Keratinocyte (primary cell): ENCODE results near the gene MMP12. TPM values are rescaled to one million over a fixed set of nuclear protein-coding genes. Genes with fewer than 3 reads are reported as not detected.

ENCODE experiments used
- DNase-seq: peaks from one replicate; pipeline ENCODE4 v3.0.0-alpha.2; 2011; ENCODE audit warnings: low read depth, missing footprints, low spot score
- FAIRE-seq: peaks from 2 replicates; lab custom pipeline; 2011; peaks lifted over from hg19 to GRCh38; lab: Jason Lieb, UNC
- H2AFZ ChIP-seq: 2 replicates; pipeline ENCODE4 v1.6.0; 2012; ENCODE audit warnings: low read length, control low read depth, inconsistent platforms; ENCODE audit not compliant: control insufficient read depth
- H3K27ac ChIP-seq: 2 replicates; pipeline ENCODE4 v1.5.1; 2011; ENCODE audit warnings: low read length; ENCODE audit not compliant: control insufficient read depth, insufficient read depth
- H3K27me3 ChIP-seq: 3 replicates; pipeline ENCODE4 v1.6.0; 2011; ENCODE audit warnings: low read length; ENCODE audit not compliant: control insufficient read depth, insufficient read depth; ENCODE audit errors: extremely low read depth
- H3K36me3 ChIP-seq, 2 experiments: 2 replicates in 1 of 2; 3 replicates in 1 of 2; pipeline ENCODE4 v1.5.1; 2011; ENCODE audit warnings: low read length in 2 of 2, mild to moderate bottlenecking in 1 of 2; ENCODE audit not compliant: control insufficient read depth in 2 of 2, insufficient read depth in 2 of 2; ENCODE audit errors: extremely low read depth in 1 of 2
- H3K4me1 ChIP-seq: 3 replicates; pipeline ENCODE4 v1.5.1; 2011; ENCODE audit warnings: low read length; ENCODE audit not compliant: control insufficient read depth, insufficient read depth; ENCODE audit errors: extremely low read depth
- H3K4me2 ChIP-seq: 3 replicates; pipeline ENCODE4 v1.6.0; 2011; ENCODE audit warnings: low read depth, low read length; ENCODE audit not compliant: control insufficient read depth, insufficient read depth; ENCODE audit errors: extremely low read depth
- H3K4me3 ChIP-seq, 3 experiments: fragments of 200-600 bp in 1 of 3; sonication (generic) in 1 of 3; 2 replicates in 2 of 3; 3 replicates in 1 of 3; pipeline ENCODE4 v1.5.1; 2011 to 2016; ENCODE audit warnings: low read length in 3 of 3, mild to moderate bottlenecking in 3 of 3, control low read depth in 2 of 3, inconsistent platforms in 1 of 3, low read depth in 1 of 3, mixed read lengths in 1 of 3, mixed run types in 1 of 3, moderate library complexity in 1 of 3; ENCODE audit not compliant: control insufficient read depth in 2 of 3, insufficient read depth in 2 of 3; ENCODE audit errors: extremely low read depth in 1 of 3
- H3K79me2 ChIP-seq: 2 replicates; pipeline ENCODE4 v1.6.0; 2012; ENCODE audit warnings: low read length; ENCODE audit not compliant: control insufficient read depth, insufficient read depth
- H3K9ac ChIP-seq: 3 replicates; pipeline ENCODE4 v1.6.0; 2011; ENCODE audit warnings: low read length; ENCODE audit not compliant: control insufficient read depth, insufficient read depth; ENCODE audit errors: extremely low read depth
- H3K9me1 ChIP-seq: 3 replicates; pipeline ENCODE4 v1.6.0; 2011; ENCODE audit warnings: low read length; ENCODE audit not compliant: control insufficient read depth, insufficient read depth; ENCODE audit errors: extremely low read depth
- H3K9me3 ChIP-seq: 2 replicates; pipeline ENCODE4 v1.5.1; 2012; ENCODE audit warnings: low read depth, low read length; ENCODE audit not compliant: control insufficient read depth
- H4K20me1 ChIP-seq: 3 replicates; pipeline ENCODE4 v1.6.0; 2011; ENCODE audit warnings: low read length; ENCODE audit not compliant: control insufficient read depth, insufficient read depth; ENCODE audit errors: extremely low read depth
- CTCF ChIP-seq, 3 experiments: IDR thresholded peaks in 1 of 3; conservative IDR thresholded peaks in 1 of 3; optimal IDR thresholded peaks in 1 of 3; 2 replicates in 2 of 3; 3 replicates in 1 of 3; pipeline versions ENCODE3 to v1.5.1; 2011; ENCODE audit warnings: low read length in 3 of 3, mild to moderate bottlenecking in 3 of 3, moderate library complexity in 2 of 3, control low read depth in 1 of 3, inconsistent platforms in 1 of 3; ENCODE audit not compliant: insufficient read depth in 2 of 3; ENCODE audit errors: extremely low read depth in 1 of 3
- EZH2 ChIP-seq: IDR thresholded peaks from one replicate; pipeline ENCODE4 v1.6.1; 2012; ENCODE audit warnings: inconsistent platforms, mild to moderate bottlenecking, low read length, moderate library complexity
- dilution Hi-C: fragments of 300-500 bp; cut with MboI; formaldehyde crosslinking; loops from one replicate; pipeline ENCODE4 v1.7.0; 2020; ENCODE audit warnings: low sequenced_read_pairs; ENCODE audit not compliant: extremely low pct_ligation_motif_present
- polyA plus RNA-seq, 5 experiments: library from polyadenylated mRNA; depleted of rRNA in 3 of 5; stranded (reverse) in 3 of 5; stranded (forward) in 1 of 5; unstranded in 1 of 5; fragments of >200 nt; gene quantifications; 1 replicate in 1 of 5; 2 replicates in 3 of 5; 3 replicates in 1 of 5; pipeline versions ENCODE4 v1.2.1 to v1.2.3, GENCODE V29; 2011 to 2012; ENCODE audit warnings: missing spikeins in 2 of 5, low read depth in 1 of 5, low replicate concordance in 1 of 5

MMP12 gene
- polyA plus RNA-seq, 1 donor (not counting 4 experiments of a cell fraction or from before 2014, with no cell fraction given), result 0.05 TPM

- H3K36me3 ChIP-seq, result no peaks in the 10 kb centered on the region
- peak overlapping the region; percentile 84 for H3K27ac ChIP-seq
- no peaks in the 10 kb centered on the region for H3K79me2 ChIP-seq
- H3K4me2 ChIP-seq, result no peak overlapping the region
- no peak overlapping the region for H3K9ac ChIP-seq
- DNase-seq (no peak), FAIRE-seq (peak; percentile 9)
- dilution Hi-C loops, result no loop called here
- H3K9me1 ChIP-seq, result no peaks in the 10 kb centered on the region
- no peaks in the 10 kb centered on the region for H3K9me3 ChIP-seq
- TF ChIP-seq EZH2 (no peak), CTCF (optimal IDR thresholded peaks at IDR 0.05 in 1 of 3, IDR thresholded peaks at IDR 0.05 in 1 of 3, conservative IDR thresholded peaks at IDR 0.05 in 1 of 3; ENCODE audit: extremely low read depth in 1 of 3, insufficient read depth in 2 of 3, low read length in 3 of 3) (no peak)
- H3K4me1 ChIP-seq, result peaks cover 42% of the 10 kb centered on the region
- H3K27me3 ChIP-seq, result no peaks in the 10 kb centered on the region
- H2AFZ ChIP-seq, result no peak overlapping the region
- H4K20me1 ChIP-seq, result no peaks in the 10 kb centered on the region
- H3K4me3 ChIP-seq, result no peak overlapping the region
Measured at GRCh38 chr11:102853055-102853454, 21.7 kb downstream of the MMP12 start.

- TF ChIP-seq CTCF (optimal IDR thresholded peaks at IDR 0.05 in 1 of 3, IDR thresholded peaks at IDR 0.05 in 1 of 3, conservative IDR thresholded peaks at IDR 0.05 in 1 of 3; ENCODE audit: extremely low read depth in 1 of 3, insufficient read depth in 2 of 3, low read length in 3 of 3) (no peak), EZH2 (no peak)
- H4K20me1 ChIP-seq, result no peaks in the 10 kb centered on the region
- no peaks in the 10 kb centered on the region for H3K36me3 ChIP-seq
- H3K79me2 ChIP-seq, result no peaks in the 10 kb centered on the region
- dilution Hi-C loops, result no loop called here
- H3K9me1 ChIP-seq, result no peaks in the 10 kb centered on the region
- FAIRE-seq, result peak; percentile 96
- H3K27me3 ChIP-seq, result no peaks in the 10 kb centered on the region
- DNase-seq, result peak; percentile 73
- no peak overlapping the region for H3K9ac ChIP-seq
- peaks cover 50% of the 10 kb centered on the region for H3K4me1 ChIP-seq
- H2AFZ ChIP-seq, result no peak overlapping the region
- H3K4me2 ChIP-seq, result peak overlapping the region; percentile 57
- H3K4me3 ChIP-seq, result no peak overlapping the region
- no peaks in the 10 kb centered on the region for H3K9me3 ChIP-seq
- peak overlapping the region; percentile 50 for H3K27ac ChIP-seq
Measured at GRCh38 chr11:102850973-102851745, 23.6 kb downstream of the MMP12 start.
